ENCODE measurements around the gene CSK.

CSK gene

GRCh38 chr15:74748322-74748946 lies 33.4 kb upstream of the CSK start, which contains the start of gene CYP1A2:
CYP1A2 (plus strand) TSS chr15:74748845; CDS start chr15:74749739, 894 bp downstream.
- DNase-seq (ENCODE audit: low read depth): no peak
- H3K4me3 ChIP-seq (ENCODE audit: low read depth, low read length): no peak within 1 kb of the TSS
- TF ChIP-seq CTCF (IDR thresholded peaks at IDR 0.05; ENCODE audit: control insufficient read depth, extremely low read depth, insufficient read depth): no peak

- DNase-seq (ENCODE audit: low read depth): no peak
- H3K4me3 ChIP-seq (ENCODE audit: low read depth, low read length): no peak overlapping the region
- no peak for TF ChIP-seq CTCF (IDR thresholded peaks at IDR 0.05; ENCODE audit: control insufficient read depth, extremely low read depth, insufficient read depth)
Observed at GRCh38 chr15:74749832-74750231, 32.0 kb upstream of the CSK start.

GRCh38 chr15:74750751-74751150 lies 31.1 kb upstream of the CSK start:
- TF ChIP-seq CTCF (IDR thresholded peaks at IDR 0.05; ENCODE audit: control insufficient read depth, extremely low read depth, insufficient read depth): no peak
- H3K4me3 ChIP-seq (ENCODE audit: low read depth, low read length): no peak overlapping the region
- DNase-seq (ENCODE audit: low read depth): no peak

GRCh38 chr15:74752011-74752410 lies 29.9 kb upstream of the CSK start:
- DNase-seq (ENCODE audit: low read depth): no peak
- no peak overlapping the region for H3K4me3 ChIP-seq (ENCODE audit: low read depth, low read length)
- TF ChIP-seq CTCF (IDR thresholded peaks at IDR 0.05; ENCODE audit: control insufficient read depth, extremely low read depth, insufficient read depth): no peak

GRCh38 chr15:74752531-74752930 lies 29.3 kb upstream of the CSK start:
- DNase-seq (ENCODE audit: low read depth): no peak
- TF ChIP-seq CTCF (IDR thresholded peaks at IDR 0.05; ENCODE audit: control insufficient read depth, extremely low read depth, insufficient read depth): no peak

GRCh38 chr15:74754593-74755215 lies 27.2 kb upstream of the CSK start:
- no peak overlapping the region for H3K4me3 ChIP-seq (ENCODE audit: low read depth, low read length)
- DNase-seq (ENCODE audit: low read depth): no peak
- no peak for TF ChIP-seq CTCF (IDR thresholded peaks at IDR 0.05; ENCODE audit: control insufficient read depth, extremely low read depth, insufficient read depth)

More at GRCh38 chr15:74752531-74752930, 29.3 kb upstream of the CSK start:
- H3K4me3 ChIP-seq (ENCODE audit: low read depth, low read length): no peak overlapping the region

- DNase-seq (ENCODE audit: low read depth): no peak
- no peak for TF ChIP-seq CTCF (IDR thresholded peaks at IDR 0.05; ENCODE audit: control insufficient read depth, extremely low read depth, insufficient read depth)
- no peak overlapping the region for H3K4me3 ChIP-seq (ENCODE audit: low read depth, low read length)
Observed at GRCh38 chr15:74758736-74759135, 23.1 kb upstream of the CSK start.
